ENCODE measurements around the gene GDF9.

GRCh38 chr5:132877938-132878337 is 11.7 kb upstream of the GDF9 start:
- TF ChIP-seq PREB (CRISPR knock-in tag; IDR thresholded peaks at IDR 0.05; ENCODE audit: borderline replicate concordance) (no peak), FOXP1 (CRISPR knock-in tag; IDR thresholded peaks at IDR 0.05; ENCODE audit: borderline replicate concordance) (no peak), ESRRA (CRISPR knock-in tag; IDR thresholded peaks at IDR 0.05; ENCODE audit: borderline replicate concordance) (no peak), ATF3 (CRISPR knock-in tag; conservative IDR thresholded peaks at IDR 0.05) (no peak)
